H1 (cell line): Measurements from ENCODE around the gene TMEM44. TPM values are rescaled to one million over a fixed set of nuclear protein-coding genes. Genes with fewer than 3 reads are reported as not detected.

Experiments
- ATF3 ChIP-seq: IDR thresholded peaks from 2 replicates; pipeline ENCODE4 v1.6.1; 2011; ENCODE audit warnings: low read depth, mild to moderate bottlenecking, low read length; ENCODE audit not compliant: insufficient read depth
- CTCF ChIP-seq, 3 experiments: IDR thresholded peaks; 1 replicate in 2 of 3; 2 replicates in 1 of 3; pipeline versions ENCODE4 v1.5.1 to v1.6.1; 2011; ENCODE audit warnings: low read length in 3 of 3, mild to moderate bottlenecking in 3 of 3, inconsistent platforms in 2 of 3, low read depth in 1 of 3, moderate library complexity in 1 of 3; ENCODE audit not compliant: insufficient read depth in 1 of 3; ENCODE audit errors: control extremely low read depth in 1 of 3
- POU5F1 ChIP-seq: IDR thresholded peaks from 2 replicates; pipeline ENCODE4 v1.6.1; 2011; ENCODE audit warnings: low read depth, mild to moderate bottlenecking, low read length, moderate library complexity
- SAP30 ChIP-seq: fragments of 300-600 bp; sonication (generic); IDR thresholded peaks from 2 replicates; pipeline ENCODE4 v1.7.1; 2012; ENCODE audit warnings: low read length, moderate library complexity, mild to moderate bottlenecking, inconsistent platforms; ENCODE audit not compliant: insufficient read depth, insufficient replicate concordance
- TCF12 ChIP-seq: IDR thresholded peaks from 2 replicates; pipeline ENCODE4 v1.6.1; 2011; ENCODE audit warnings: low read depth, mild to moderate bottlenecking, low read length
- YY1 ChIP-seq: IDR thresholded peaks from 2 replicates; pipeline ENCODE4 v1.6.1; 2011; ENCODE audit warnings: low read depth, mild to moderate bottlenecking, low read length
- polyA plus RNA-seq, 7 experiments: library from polyadenylated mRNA; depleted of rRNA in 3 of 7; stranded (reverse) in 5 of 7; unstranded in 2 of 7; fragments of >200 nt in 5 of 7; fragments of 200-250 nt in 2 of 7; gene quantifications; 1 replicate in 5 of 7; 2 replicates in 1 of 7; 4 replicates in 1 of 7; pipeline versions ENCODE4 v1.2.1 to v1.2.3, GENCODE V29; 2011 to 2013; ENCODE audit warnings: missing spikeins in 2 of 7, mixed read lengths in 2 of 7
- total RNA-seq: library from RNA; stranded (reverse); fragmentation: NEBNext Ultra II Directional; extraction: Animal tissue kit (Norgen Biotek cat#: 25700); gene quantifications from 2 replicates; pipeline ENCODE4 v1.2.1, GENCODE V29; 2021

Gene TMEM44
- total and polyA plus RNA-seq, 2 of the 8 experiments (the other 6 are each of a cell fraction or from before 2014, with no cell fraction given), result 14.0 to 16.7 TPM

- TF ChIP-seq CTCF (IDR thresholded peaks at IDR 0.05; ENCODE audit: control extremely low read depth in 1 of 3, insufficient read depth in 1 of 3, low read depth in 1 of 3, low read length in 3 of 3) (no peak), SAP30 (no peak), ATF3 (no peak), YY1 (no peak), POU5F1 (no peak), TCF12 (no peak)
Measured at GRCh38 chr3:194592798-194593752, 40.1 kb downstream of the TMEM44 start (continued).
